ENCODE results near the gene MYL3. TPM values are rescaled to one million over a fixed set of nuclear protein-coding genes. Genes with fewer than 3 reads are reported as not detected.
A peak's percentile ranks its signal among the peaks of the same experiment; 100 is the strongest.

Gene MYL3
- total RNA-seq, 1 donor from 2014 or later = not detected

DNA sequence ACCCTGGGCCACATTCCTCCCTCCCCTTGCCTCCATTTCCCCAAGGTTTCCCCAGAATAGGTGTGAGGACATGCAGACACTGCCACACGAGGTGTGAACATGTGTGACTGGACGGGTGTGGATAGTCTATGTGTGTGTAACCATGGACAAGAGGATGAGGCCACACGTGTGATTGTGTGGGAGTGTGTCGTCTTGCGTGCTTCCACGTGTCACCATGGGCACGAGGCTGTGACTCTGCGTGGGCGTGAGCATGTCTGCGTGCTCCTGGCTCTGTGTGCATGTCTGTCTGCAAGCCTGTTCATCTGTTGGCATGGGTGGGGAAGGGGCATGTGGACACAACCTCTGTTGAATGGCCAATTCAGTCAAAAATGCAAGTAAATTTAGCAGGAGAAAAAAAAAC lies 6.2 kb upstream of the MYL3 start:
- Mint-ChIP-seq H3K27me3 (peaks cover 7% of the 10 kb centered on the region), H3K36me3 (ENCODE audit: low read depth) (no peaks in the 10 kb centered on the region), H3K27ac (no peak overlapping the region), H3K4me3 (no peak overlapping the region), H3K9me3 (no peaks in the 10 kb centered on the region), H3K4me1 (peaks cover 18% of the 10 kb centered on the region)
- ChIA-PET POLR2A (no interaction called here), CTCF (interaction anchor here (1.1 to 1.7 kb wide), 2 partner anchors 10 to 39 kb away, joined by 4 to 5 read pairs; no protein-coding TSS in a partner anchor)
- no peak for DNase-seq
- ATAC-seq (ENCODE audit: low read depth) = no peak
- TF ChIP-seq, protein P1, sequence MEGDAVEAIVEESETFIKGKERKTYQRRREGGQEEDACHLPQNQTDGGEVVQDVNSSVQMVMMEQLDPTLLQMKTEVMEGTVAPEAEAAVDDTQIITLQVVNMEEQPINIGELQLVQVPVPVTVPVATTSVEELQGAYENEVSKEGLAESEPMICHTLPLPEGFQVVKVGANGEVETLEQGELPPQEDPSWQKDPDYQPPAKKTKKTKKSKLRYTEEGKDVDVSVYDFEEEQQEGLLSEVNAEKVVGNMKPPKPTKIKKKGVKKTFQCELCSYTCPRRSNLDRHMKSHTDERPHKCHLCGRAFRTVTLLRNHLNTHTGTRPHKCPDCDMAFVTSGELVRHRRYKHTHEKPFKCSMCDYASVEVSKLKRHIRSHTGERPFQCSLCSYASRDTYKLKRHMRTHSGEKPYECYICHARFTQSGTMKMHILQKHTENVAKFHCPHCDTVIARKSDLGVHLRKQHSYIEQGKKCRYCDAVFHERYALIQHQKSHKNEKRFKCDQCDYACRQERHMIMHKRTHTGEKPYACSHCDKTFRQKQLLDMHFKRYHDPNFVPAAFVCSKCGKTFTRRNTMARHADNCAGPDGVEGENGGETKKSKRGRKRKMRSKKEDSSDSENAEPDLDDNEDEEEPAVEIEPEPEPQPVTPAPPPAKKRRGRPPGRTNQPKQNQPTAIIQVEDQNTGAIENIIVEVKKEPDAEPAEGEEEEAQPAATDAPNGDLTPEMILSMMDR (IDR thresholded peaks at IDR 0.05) = no peak
- intact Hi-C loops (cut with micrococcal nuclease) = no loop called here

GRCh38 chr3:46868948-46869347 lies 5.7 kb upstream of the MYL3 start:
- Mint-ChIP-seq H3K4me1 (peaks cover 13% of the 10 kb centered on the region), H3K36me3 (ENCODE audit: low read depth) (no peaks in the 10 kb centered on the region), H3K4me3 (no peak overlapping the region), H3K27ac (no peak overlapping the region), H3K9me3 (no peaks in the 10 kb centered on the region), H3K27me3 (peaks cover 7% of the 10 kb centered on the region)
- TF ChIP-seq, protein P1 (IDR thresholded peaks at IDR 0.05) = no peak
- ATAC-seq (ENCODE audit: low read depth) (no peak), DNase-seq (no peak)
- CTCF ChIA-PET = interaction anchor here (0.7 to 1.7 kb wide), 3 partner anchors 9 to 40 kb away, joined by 3 to 5 read pairs (median 4); no protein-coding TSS in a partner anchor
- POLR2A ChIA-PET = no interaction called here
- intact Hi-C loops (cut with micrococcal nuclease) = no loop called here

GRCh38 chr3:46868287-46868686 lies 5.0 kb upstream of the MYL3 start:
- Mint-ChIP-seq H3K27ac (no peak overlapping the region), H3K9me3 (no peaks in the 10 kb centered on the region), H3K4me1 (peaks cover 7% of the 10 kb centered on the region), H3K27me3 (peaks cover 7% of the 10 kb centered on the region), H3K4me3 (no peak overlapping the region), H3K36me3 (ENCODE audit: low read depth) (no peaks in the 10 kb centered on the region)
- POLR2A ChIA-PET = no interaction called here
- intact Hi-C loops (cut with micrococcal nuclease) = no loop called here
- ATAC-seq (ENCODE audit: low read depth) = no peak
- TF ChIP-seq, protein P1 (IDR thresholded peaks at IDR 0.05) = no peak
- DNase-seq = no peak
- CTCF ChIA-PET = interaction anchor here (0.7 to 2.5 kb wide), 4 partner anchors 9 to 41 kb away, joined by 3 to 11 read pairs (median 4); no protein-coding TSS in a partner anchor

DNA sequence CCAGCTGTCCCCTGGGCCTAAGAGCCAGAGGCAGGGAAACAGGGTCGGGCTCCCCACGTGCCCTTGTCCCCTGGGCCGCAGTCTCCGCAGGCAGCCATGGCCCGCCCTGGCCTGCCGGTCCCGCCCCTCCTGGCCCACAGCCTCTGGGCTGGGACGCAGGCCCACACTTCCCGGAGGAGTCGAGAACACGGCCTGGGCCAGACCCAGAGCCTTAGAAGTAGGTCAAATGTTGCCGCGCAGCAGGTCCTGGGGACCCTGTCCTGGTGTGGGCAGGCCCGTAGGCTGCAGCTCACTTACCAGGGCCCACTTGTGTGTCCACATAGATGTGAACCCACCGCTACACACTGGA lies 4.3 kb upstream of the MYL3 start:
- CTCF ChIA-PET = interaction anchor here (1.1 to 2.5 kb wide), 7 partner anchors 9 to 457 kb away, joined by 3 to 11 read pairs (median 4); partner anchors contain the start of gene PTH1R
- Mint-ChIP-seq H3K9me3 (no peaks in the 10 kb centered on the region), H3K4me1 (no peaks in the 10 kb centered on the region), H3K27ac (no peak overlapping the region), H3K4me3 (no peak overlapping the region), H3K27me3 (peaks cover 7% of the 10 kb centered on the region), H3K36me3 (ENCODE audit: low read depth) (no peaks in the 10 kb centered on the region)
- DNase-seq (no peak), ATAC-seq (ENCODE audit: low read depth) (no peak)
- POLR2A ChIA-PET = no interaction called here
- TF ChIP-seq, protein P1 (IDR thresholded peaks at IDR 0.05) = no peak
- intact Hi-C loops (cut with micrococcal nuclease) = loop anchor here (2.0 kb wide), 2 partner anchors 457 to 503 kb away; no protein-coding TSS in a partner anchor

DNA sequence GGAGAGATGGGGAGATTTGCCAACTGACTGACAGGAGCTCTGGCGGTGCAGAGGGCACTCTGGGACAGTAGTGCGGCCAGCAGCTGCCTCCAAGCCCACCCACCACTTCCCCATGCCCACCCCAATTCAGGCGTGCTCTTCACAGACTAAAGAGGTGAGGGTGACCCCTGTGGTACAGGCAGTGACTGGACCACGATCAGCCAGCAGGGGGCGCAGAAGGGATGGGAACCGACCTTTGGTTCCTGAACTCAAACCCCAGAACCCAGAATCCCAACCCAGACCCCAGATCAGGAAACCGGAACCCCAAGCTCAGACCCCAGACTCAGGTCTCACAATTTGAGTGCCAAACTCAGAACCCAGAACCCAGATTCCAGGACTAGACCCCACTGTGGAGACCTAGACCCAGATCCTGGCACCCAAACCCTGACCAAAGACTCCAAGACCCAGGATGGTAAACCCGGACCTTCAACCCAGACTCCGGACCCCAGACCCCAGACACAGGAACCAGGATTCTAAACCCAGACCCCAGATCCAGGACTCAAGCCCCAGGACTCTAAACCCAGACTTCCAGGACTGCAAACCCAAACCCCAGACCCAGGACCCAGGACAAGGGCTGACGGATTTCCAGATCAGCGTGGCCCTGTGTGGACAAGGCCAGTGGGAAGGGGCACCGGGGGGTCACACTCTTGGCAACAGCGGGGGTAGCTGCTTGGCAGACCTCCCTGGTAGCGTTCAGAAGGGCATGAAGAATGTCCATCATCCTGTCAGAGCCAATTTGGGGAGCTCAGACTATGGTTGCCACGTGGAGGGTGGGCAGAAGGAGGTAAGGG lies 3.7 kb upstream of the MYL3 start:
- Mint-ChIP-seq H3K4me3 (no peak overlapping the region), H3K27ac (no peak overlapping the region), H3K27me3 (peaks cover 7% of the 10 kb centered on the region), H3K36me3 (ENCODE audit: low read depth) (no peaks in the 10 kb centered on the region), H3K9me3 (no peaks in the 10 kb centered on the region), H3K4me1 (no peaks in the 10 kb centered on the region)
- POLR2A ChIA-PET = no interaction called here
- ATAC-seq (ENCODE audit: low read depth) = peak; percentile 76
- CTCF ChIA-PET = interaction anchor here (1.1 to 2.5 kb wide), 8 partner anchors 10 to 458 kb away, joined by 3 to 11 read pairs (median 4); partner anchors contain the start of gene PTH1R
- DNase-seq = peak; percentile 75
- TF ChIP-seq, protein P1 (IDR thresholded peaks at IDR 0.05) = peak; percentile 33
- intact Hi-C loops (cut with micrococcal nuclease) = loop anchor here (1.0 to 2.0 kb wide), 6 partner anchors 28 to 504 kb away; no protein-coding TSS in a partner anchor
